Nephron (organoid): ENCODE measurements around the gene C2CD4B.

ENCODE experiments used
- H3K27ac Mint-ChIP-seq, 3 experiments: 2 replicates each; pipeline ENCODE4 v1.8.0; 2020; ENCODE audit warnings: mixed read lengths in 3 of 3, mild to moderate bottlenecking in 2 of 3, moderate library complexity in 1 of 3
- H3K27me3 Mint-ChIP-seq: 2 replicates; pipeline ENCODE4 v1.8.0; 2021; ENCODE audit warnings: low read depth, mild to moderate bottlenecking, moderate library complexity, mixed read lengths
- H3K36me3 Mint-ChIP-seq: 2 replicates; pipeline ENCODE4 v1.8.0; 2020; ENCODE audit warnings: low read depth, mixed read lengths
- H3K4me1 Mint-ChIP-seq: 2 replicates; pipeline ENCODE4 v1.8.0; 2020; ENCODE audit warnings: mixed read lengths
- H3K4me3 Mint-ChIP-seq, 3 experiments: 2 replicates each; pipeline ENCODE4 v1.8.0; 2020; ENCODE audit warnings: mild to moderate bottlenecking in 3 of 3, mixed read lengths in 3 of 3, moderate library complexity in 2 of 3
- H3K9me3 Mint-ChIP-seq: 2 replicates; pipeline ENCODE4 v1.8.0; 2020; ENCODE audit warnings: mixed read lengths
- TF ChIP-seq, protein P1 (sequence below), 3 experiments: fragments of 200-600 bp; sonication (generic); IDR thresholded peaks; one replicate each; pipeline ENCODE4 v1.5.0; 2021; ENCODE audit warnings: antibody characterized with exemption in 3 of 3; ENCODE audit not compliant: unreplicated experiment in 3 of 3

C2CD4B gene, protein sequence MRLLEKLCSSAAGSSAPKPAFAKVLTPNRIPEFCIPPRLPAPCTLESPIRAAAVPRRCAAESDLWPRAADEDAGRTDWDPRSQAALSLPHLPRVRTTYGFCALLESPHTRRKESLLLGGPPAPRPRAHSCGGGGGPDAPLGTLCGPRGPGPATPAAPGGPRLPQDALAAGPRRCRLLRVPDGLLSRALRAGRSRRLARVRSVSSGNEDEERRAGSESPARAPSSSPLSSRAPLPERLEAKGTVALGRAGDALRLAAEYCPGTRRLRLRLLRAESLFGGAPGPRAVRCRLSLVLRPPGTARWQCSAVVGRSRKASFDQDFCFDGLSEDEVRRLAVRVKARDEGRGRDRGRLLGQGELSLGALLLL

GRCh38 chr15:62165104-62165792 is at the start of gene C2CD4B:
Gene C2CD4B (minus strand): TSS chr15:62165285. CDS start chr15:62164984, 301 bp downstream.
- peaks cover 69% of the 10 kb centered on the region for H3K27me3 Mint-ChIP-seq
- TF ChIP-seq, protein P1, sequence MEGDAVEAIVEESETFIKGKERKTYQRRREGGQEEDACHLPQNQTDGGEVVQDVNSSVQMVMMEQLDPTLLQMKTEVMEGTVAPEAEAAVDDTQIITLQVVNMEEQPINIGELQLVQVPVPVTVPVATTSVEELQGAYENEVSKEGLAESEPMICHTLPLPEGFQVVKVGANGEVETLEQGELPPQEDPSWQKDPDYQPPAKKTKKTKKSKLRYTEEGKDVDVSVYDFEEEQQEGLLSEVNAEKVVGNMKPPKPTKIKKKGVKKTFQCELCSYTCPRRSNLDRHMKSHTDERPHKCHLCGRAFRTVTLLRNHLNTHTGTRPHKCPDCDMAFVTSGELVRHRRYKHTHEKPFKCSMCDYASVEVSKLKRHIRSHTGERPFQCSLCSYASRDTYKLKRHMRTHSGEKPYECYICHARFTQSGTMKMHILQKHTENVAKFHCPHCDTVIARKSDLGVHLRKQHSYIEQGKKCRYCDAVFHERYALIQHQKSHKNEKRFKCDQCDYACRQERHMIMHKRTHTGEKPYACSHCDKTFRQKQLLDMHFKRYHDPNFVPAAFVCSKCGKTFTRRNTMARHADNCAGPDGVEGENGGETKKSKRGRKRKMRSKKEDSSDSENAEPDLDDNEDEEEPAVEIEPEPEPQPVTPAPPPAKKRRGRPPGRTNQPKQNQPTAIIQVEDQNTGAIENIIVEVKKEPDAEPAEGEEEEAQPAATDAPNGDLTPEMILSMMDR (IDR thresholded peaks at IDR 0.05; ENCODE audit: unreplicated experiment in 3 of 3): no peak
- H3K9me3 Mint-ChIP-seq: peaks cover 3% of the 10 kb centered on the region
- no peaks in the 10 kb centered on the region for H3K36me3 Mint-ChIP-seq
- H3K4me1 Mint-ChIP-seq: peaks cover 8% of the 10 kb centered on the region
- H3K27ac Mint-ChIP-seq: no peak within 1 kb of the TSS
- H3K4me3 Mint-ChIP-seq: peak within 1 kb of the TSS; percentile 86 to 91 (median 88)

DNA sequence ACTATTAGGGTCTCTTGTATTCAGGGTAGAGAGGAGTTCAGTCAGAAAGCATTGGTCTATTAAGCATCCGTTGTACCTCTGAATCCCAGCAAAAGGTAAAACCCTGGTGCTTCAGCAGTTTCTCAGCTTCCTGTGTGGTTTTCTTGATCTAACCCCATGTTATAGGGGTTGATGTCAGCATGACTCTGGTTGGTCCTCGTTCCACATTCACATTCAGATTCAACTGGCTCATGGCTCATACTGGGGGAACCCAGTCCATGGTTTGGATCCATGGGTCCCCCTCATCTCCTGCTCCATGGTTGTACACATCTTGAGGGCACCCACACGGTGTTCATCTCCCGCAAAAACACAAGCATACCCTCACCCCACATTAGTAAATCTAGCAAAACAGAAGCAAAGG is 47.7 kb upstream of the C2CD4B start:
- H3K36me3 Mint-ChIP-seq: peaks cover 7% of the 10 kb centered on the region
- H3K9me3 Mint-ChIP-seq: peaks cover 55% of the 10 kb centered on the region
- no peak overlapping the region for H3K27ac Mint-ChIP-seq
- no peaks in the 10 kb centered on the region for H3K4me1 Mint-ChIP-seq
- TF ChIP-seq, protein P1 (IDR thresholded peaks at IDR 0.05; ENCODE audit: unreplicated experiment in 3 of 3): no peak
- H3K4me3 Mint-ChIP-seq: no peak overlapping the region
- H3K27me3 Mint-ChIP-seq: peaks cover 4% of the 10 kb centered on the region

- peaks cover 4% of the 10 kb centered on the region for H3K27me3 Mint-ChIP-seq
- peaks cover 3% of the 10 kb centered on the region for H3K36me3 Mint-ChIP-seq
- H3K4me3 Mint-ChIP-seq: no peak overlapping the region
- peaks cover 42% of the 10 kb centered on the region for H3K9me3 Mint-ChIP-seq
- H3K27ac Mint-ChIP-seq: peak overlapping the region in 1 of 3 experiments; percentile 69
- no peaks in the 10 kb centered on the region for H3K4me1 Mint-ChIP-seq
- TF ChIP-seq, protein P1 (IDR thresholded peaks at IDR 0.05; ENCODE audit: unreplicated experiment in 3 of 3): no peak
These were observed 46.3 kb upstream of the C2CD4B start for GRCh38 chr15:62211348-62211747.

DNA sequence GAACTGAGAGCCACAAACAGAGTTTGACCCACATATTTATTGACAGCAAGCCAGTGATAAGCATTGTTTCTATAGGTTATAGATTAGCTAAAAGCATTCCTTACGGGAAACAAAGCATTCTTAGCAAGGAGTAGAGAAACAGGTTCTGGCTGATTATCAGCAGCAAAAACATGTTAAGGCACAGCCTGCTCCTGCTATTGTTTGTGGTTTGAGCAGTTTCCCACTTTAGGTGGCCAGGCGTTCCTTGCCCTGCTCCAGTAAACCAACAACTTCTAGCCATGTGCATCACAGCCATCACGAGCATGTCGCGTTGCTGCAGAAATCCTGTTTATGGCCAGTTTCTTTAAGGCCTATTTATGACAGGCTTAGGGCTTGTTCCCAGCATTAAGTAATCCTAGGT is 44.7 kb upstream of the C2CD4B start:
- TF ChIP-seq, protein P1 (IDR thresholded peaks at IDR 0.05; ENCODE audit: unreplicated experiment in 3 of 3): no peak
- H3K4me3 Mint-ChIP-seq: no peak overlapping the region
- H3K27me3 Mint-ChIP-seq: peaks cover 4% of the 10 kb centered on the region

DNA sequence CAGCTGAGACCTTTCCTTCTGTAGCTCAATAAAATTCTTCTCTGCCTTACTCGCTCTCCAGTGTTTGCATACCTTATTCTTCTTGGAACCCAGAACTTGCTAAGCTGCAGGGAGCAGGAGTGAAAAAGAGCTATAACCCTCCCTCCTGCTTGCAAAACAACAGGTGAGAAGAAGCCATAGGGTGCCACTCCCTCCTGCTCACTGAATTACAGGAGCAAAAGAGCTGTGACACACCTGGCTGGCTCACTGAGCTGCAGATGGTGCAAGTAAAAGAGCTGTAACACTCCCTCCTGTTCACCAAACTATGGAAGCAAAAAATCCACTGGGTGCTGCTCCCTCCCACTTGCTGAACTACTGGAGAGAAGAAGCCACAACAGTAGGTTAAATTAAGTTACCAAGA is 44.2 kb upstream of the C2CD4B start:
- TF ChIP-seq, protein P1 (IDR thresholded peaks at IDR 0.05; ENCODE audit: unreplicated experiment in 3 of 3): no peak
- H3K27me3 Mint-ChIP-seq: peaks cover 4% of the 10 kb centered on the region
- H3K27ac Mint-ChIP-seq: peak overlapping the region; percentile 83 to 98 (median 92)
- peak overlapping the region in 1 of 3 experiments; percentile 31 for H3K4me3 Mint-ChIP-seq
- peaks cover 33% of the 10 kb centered on the region for H3K9me3 Mint-ChIP-seq
- no peaks in the 10 kb centered on the region for H3K4me1 Mint-ChIP-seq
- peaks cover 3% of the 10 kb centered on the region for H3K36me3 Mint-ChIP-seq

More for the DNA sequence above, 44.7 kb upstream of the C2CD4B start:
- Mint-ChIP-seq H3K4me1 (no peaks in the 10 kb centered on the region), H3K36me3 (peaks cover 3% of the 10 kb centered on the region), H3K27ac (peak overlapping the region; percentile 83 to 98 (median 92)), H3K9me3 (peaks cover 36% of the 10 kb centered on the region)
